A549 (cell line): Measurements from ENCODE around the gene MRPL20. TPM values are rescaled to one million over a fixed set of nuclear protein-coding genes. Genes with fewer than 3 reads are reported as not detected.

Experiments used
- ATAC-seq, 2 experiments: fragments of 200-7000 bp in 1 of 2; fragments of >200 bp in 1 of 2; cut with Nextera tagmentation in 1 of 2; cut with Tn5 transposase in 1 of 2; 3 replicates each; pipeline versions ENCODE4 v1.8.0 to v1.9.1; 2018 to 2020; ENCODE audit warnings: mild to moderate bottlenecking in 1 of 2, moderate library complexity in 1 of 2
- CTCF ChIA-PET: fragments of 300-600 bp; sonication (Branson Sonifier 250); formaldehyde crosslinking; extraction: SDS; loops from one replicate; lab custom pipeline; 2021; ENCODE audit warnings: antibody characterized with exemption, inconsistent platforms; lab: Yijun Ruan, JAX
- POLR2A ChIA-PET: fragments of 350-600 bp; formaldehyde crosslinking; extraction: SDS; loops from one replicate; lab custom pipeline; 2021; ENCODE audit warnings: antibody characterized with exemption, inconsistent platforms; lab: Yijun Ruan, JAX
- DNase-seq, 2 experiments: peaks; one replicate each; pipeline versions ENCODE4 v3.0.0 to v3.0.0-alpha.2; 2011 to 2016; ENCODE audit warnings: low read depth in 1 of 2, low spot score in 1 of 2
- FAIRE-seq: peaks from 2 replicates; lab custom pipeline; 2011; peaks lifted over from hg19 to GRCh38; lab: Jason Lieb, UNC
- H3K27ac ChIP-seq, 2 experiments: fragments of >200 bp; sonication (Bioruptor Twin); formaldehyde crosslinking; 3 replicates each; pipeline ENCODE4 v1.5.1; 2016 to 2017
- H3K4me1 ChIP-seq: fragments of >200 bp; sonication (Bioruptor Twin); formaldehyde crosslinking; 3 replicates; pipeline ENCODE4 v1.6.1; 2016
- H3K4me2 ChIP-seq: fragments of >200 bp; sonication (Bioruptor Twin); formaldehyde crosslinking; 3 replicates; pipeline ENCODE4 v1.6.1; 2016
- H3K4me3 ChIP-seq: fragments of >200 bp; sonication (Bioruptor Twin); formaldehyde crosslinking; 3 replicates; pipeline ENCODE4 v1.5.1; 2016
- H3K9me3 ChIP-seq: fragments of >200 bp; sonication (Bioruptor Twin); formaldehyde crosslinking; 3 replicates; pipeline ENCODE4 v1.6.1; 2016
- BCL3 ChIP-seq: fragments of >200 bp; sonication (Bioruptor Twin); formaldehyde crosslinking; IDR thresholded peaks from 3 replicates; pipeline ENCODE4 v1.6.1; 2016
- CBX2 ChIP-seq: fragments of 200-600 bp; sonication (generic); IDR thresholded peaks from 2 replicates; pipeline ENCODE4 v1.6.1; 2016; ENCODE audit warnings: low read depth, mild to moderate bottlenecking, borderline replicate concordance
- CHD4 ChIP-seq: fragments of 200-600 bp; sonication (generic); IDR thresholded peaks from 2 replicates; pipeline ENCODE4 v1.6.1; 2016; ENCODE audit warnings: antibody characterized with exemption, mild to moderate bottlenecking, borderline replicate concordance
- E2F6 ChIP-seq: IDR thresholded peaks from 2 replicates; pipeline ENCODE4 v1.6.1; 2012; ENCODE audit warnings: low read depth, borderline replicate concordance
- EHF ChIP-seq: fragments of 250-450 bp; sonication (Bioruptor Pico); IDR thresholded peaks from 2 replicates; pipeline ENCODE4 v1.5.0; 2020; ENCODE audit warnings: mild to moderate bottlenecking
- ESRRA ChIP-seq: fragments of 150-350 bp; IDR thresholded peaks from 2 replicates; pipeline ENCODE4 v1.6.1; 2014; ENCODE audit warnings: mild to moderate bottlenecking, low read length, borderline replicate concordance
- FOSL2 ChIP-seq, 2 experiments: fragments of 450-650 bp in 1 of 2; fragments of >200 bp in 1 of 2; sonication (Bioruptor Twin) in 1 of 2; formaldehyde crosslinking; IDR thresholded peaks; 2 replicates each; pipeline versions ENCODE4 v1.5.0 to v1.6.1; 2016 to 2020; ENCODE audit warnings: mild to moderate bottlenecking in 1 of 2, moderate library complexity in 1 of 2
- FOXS1 ChIP-seq: fragments of 250-450 bp; sonication (Bioruptor Pico); IDR thresholded peaks from 2 replicates; pipeline ENCODE4 v1.5.0; 2020; ENCODE audit warnings: mild to moderate bottlenecking, moderate library complexity
- HOXA7 ChIP-seq: fragments of 250-450 bp; sonication (Bioruptor Pico); IDR thresholded peaks from 2 replicates; pipeline ENCODE4 v1.5.0; 2020; ENCODE audit warnings: mild to moderate bottlenecking, moderate library complexity
- HOXB13 ChIP-seq: fragments of 250-450 bp; sonication (Bioruptor Pico); IDR thresholded peaks from 2 replicates; pipeline ENCODE4 v1.5.0; 2020; ENCODE audit warnings: low read depth, mild to moderate bottlenecking, moderate library complexity
- JUN ChIP-seq, 2 experiments: fragments of >200 bp; sonication (Bioruptor Twin); formaldehyde crosslinking; IDR thresholded peaks; 2 replicates in 1 of 2; 3 replicates in 1 of 2; pipeline ENCODE4 v1.6.1; 2016 to 2017
- JUNB ChIP-seq: fragments of >200 bp; sonication (Bioruptor Twin); formaldehyde crosslinking; IDR thresholded peaks from 2 replicates; pipeline ENCODE4 v1.6.1; 2016
- MAX ChIP-seq: IDR thresholded peaks from 2 replicates; pipeline ENCODE4 v1.6.1; 2012
- MAZ ChIP-seq: fragments of 150-350 bp; IDR thresholded peaks from 2 replicates; pipeline ENCODE4 v1.6.1; 2014; ENCODE audit warnings: antibody characterized with exemption, low read depth, low read length, borderline replicate concordance
- NFE2L2 ChIP-seq: fragments of 150-350 bp; conservative IDR thresholded peaks from 2 replicates; pipeline ENCODE4 v1.6.1; 2014; ENCODE audit warnings: low read length
- NR3C1 ChIP-seq: fragments of >200 bp; sonication (Bioruptor Twin); formaldehyde crosslinking; IDR thresholded peaks from 3 replicates; pipeline ENCODE4 v1.6.1; 2017
- PBX3 ChIP-seq: IDR thresholded peaks from 2 replicates; pipeline ENCODE4 v1.6.1; 2012
- POLR2A ChIP-seq: IDR thresholded peaks from 2 replicates; pipeline ENCODE4 v1.6.1; 2012; ENCODE audit warnings: mild to moderate bottlenecking, low read length
- POLR2AphosphoS2 ChIP-seq: conservative IDR thresholded peaks from 2 replicates; pipeline ENCODE4 v1.6.1; 2012; ENCODE audit warnings: low read length, improper control_type of control experiment, inconsistent platforms
- RFX5 ChIP-seq: fragments of 450-650 bp; IDR thresholded peaks from 2 replicates; pipeline ENCODE4 v1.7.1; 2014; ENCODE audit warnings: antibody characterized with exemption, mild to moderate bottlenecking, moderate library complexity
- RNF2 ChIP-seq: fragments of 200-600 bp; sonication (generic); IDR thresholded peaks from 2 replicates; pipeline ENCODE4 v1.6.1; 2016; ENCODE audit warnings: low read depth, mild to moderate bottlenecking, antibody characterized with exemption, moderate library complexity, borderline replicate concordance
- SMC3 ChIP-seq: fragments of >200 bp; sonication (Bioruptor Twin); formaldehyde crosslinking; IDR thresholded peaks from 3 replicates; pipeline ENCODE4 v1.6.1; 2018; ENCODE audit warnings: inconsistent platforms
- SREBF2 ChIP-seq: fragments of 450-650 bp; IDR thresholded peaks from 2 replicates; pipeline ENCODE4 v1.6.1; 2014; ENCODE audit warnings: mild to moderate bottlenecking, moderate library complexity
- TFCP2L1 ChIP-seq: fragments of 250-450 bp; sonication (Bioruptor Pico); IDR thresholded peaks from 2 replicates; pipeline ENCODE4 v1.5.0; 2021; ENCODE audit warnings: mild to moderate bottlenecking
- ZC3H11A ChIP-seq: fragments of 450-650 bp; IDR thresholded peaks from 2 replicates; pipeline ENCODE4 v1.6.1; 2014; ENCODE audit warnings: antibody characterized with exemption, mild to moderate bottlenecking
- ZFP36 ChIP-seq: fragments of 450-650 bp; IDR thresholded peaks from 2 replicates; pipeline ENCODE4 v1.6.1; 2014; ENCODE audit warnings: borderline replicate concordance; ENCODE audit not compliant: partially characterized antibody
- ZNF302 ChIP-seq: fragments of 250-450 bp; sonication (Bioruptor Pico); IDR thresholded peaks from 2 replicates; pipeline ENCODE4 v1.9.0; 2021; ENCODE audit warnings: inconsistent platforms, mild to moderate bottlenecking, moderate library complexity
- WGBS: methylation state at CpG from one replicate; pipeline ENCODE4 v1.1.6; 2017; ENCODE audit errors: missing lambda C conversion rate; 5-methylcytosine and 5-hydroxymethylcytosine counted together
- polyA plus RNA-seq, 4 experiments: library from polyadenylated mRNA; depleted of rRNA in 3 of 4; stranded (reverse); fragments of >200 nt; fragmentation: RNase III in 1 of 4; extraction: RNeasy Plus Mini Kit Qiagen cat#74134 plus additional on column Dnase treatment in 1 of 4; gene quantifications; 2 replicates in 3 of 4; 3 replicates in 1 of 4; pipeline ENCODE4 v1.2.3, GENCODE V29; 2011 to 2017

The MRPL20 gene
- polyA plus RNA-seq, 2 of the 4 experiments (the other 2 are of a cell fraction): 158 to 163 TPM

- Histone ChIP-seq H3K4me2 (no peak overlapping the region), H3K4me1 (peaks cover 28% of the 10 kb centered on the region), H3K27ac (peak overlapping the region in 1 of 2 experiments; percentile 31; a peak in 1 of 6 replicates), H3K4me3 (no peak overlapping the region), H3K9me3 (no peaks in the 10 kb centered on the region)
- ChIA-PET CTCF (interaction anchor here (0.7 to 8.5 kb wide), 22 partner anchors 8 to 143 kb away, joined by 3 to 162 read pairs (median 6); partner anchors contain the start of genes ATAD3A, AURKAIP1, CCNL2 and DVL1), POLR2A (no interaction called here)
- no peak for FAIRE-seq
- no peak for TF ChIP-seq CHD4
- TF ChIP-seq ZNF302: no peak
- no peak for TF ChIP-seq POLR2AphosphoS2
- no peak for TF ChIP-seq MAX
- TF ChIP-seq TFCP2L1 (CRISPR knock-in tag): no peak
- no peak for TF ChIP-seq PBX3
- no peak for TF ChIP-seq FOXS1 (CRISPR knock-in tag)
- no peak for TF ChIP-seq ZC3H11A
- no peak for TF ChIP-seq ESRRA
- TF ChIP-seq E2F6: no peak
- no peak for TF ChIP-seq JUNB
- TF ChIP-seq BCL3: no peak
- no peak for TF ChIP-seq SMC3
- no peak for TF ChIP-seq HOXB13 (CRISPR knock-in tag)
- TF ChIP-seq RFX5: no peak
- TF ChIP-seq EHF: no peak
- TF ChIP-seq NFE2L2: no peak
- WGBS: 74% methylated on average over 18 of the region's 26 CpGs
- peak; percentile 1 to 7; a peak in 2 of 6 replicates for ATAC-seq
- DNase-seq: peak; percentile 5 to 7
These were observed 33.3 kb upstream of the MRPL20 start for GRCh38 chr1:1440262-1441001.

- CTCF ChIA-PET: interaction anchor here (1.8 to 8.5 kb wide), 8 partner anchors 16 to 62 kb away, joined by 7 to 162 read pairs (median 13); partner anchors contain the start of genes CCNL2 and MRPL20
- POLR2A ChIA-PET: no interaction called here
These were observed 32.6 kb upstream of the MRPL20 start for GRCh38 chr1:1439546-1440261.

More at GRCh38 chr1:1439546-1440261, 32.6 kb upstream of the MRPL20 start:
- FAIRE-seq (no peak), DNase-seq (no peak), ATAC-seq (no peak)
- H3K4me1 ChIP-seq: peaks cover 28% of the 10 kb centered on the region
- whole genome bisulfite sequencing: 96% methylated on average over 15 of the region's 82 CpGs
- no peak overlapping the region for H3K4me3 ChIP-seq
- TF ChIP-seq CBX2 (no peak), SREBF2 (no peak), RNF2 (no peak), HOXB13 (CRISPR knock-in tag) (no peak), ZFP36 (no peak), CHD4 (no peak), MAZ (no peak), BCL3 (no peak), FOSL2 (IDR thresholded peaks at IDR 0.05) (no peak), FOSL2 (CRISPR knock-in tag; IDR thresholded peaks at IDR 0.05) (no peak), POLR2A (no peak), HOXA7 (CRISPR knock-in tag) (no peak), NR3C1 (no peak), JUN (IDR thresholded peaks at IDR 0.05) (no peak)
- no peak overlapping the region for H3K4me2 ChIP-seq
- no peaks in the 10 kb centered on the region for H3K9me3 ChIP-seq
- no peak overlapping the region for H3K27ac ChIP-seq
